GM18505 (cell line): Measurements from ENCODE around the gene PPDPF.

ENCODE experiments used
- ATAC-seq: cut with Tn5 transposase; IDR thresholded peaks from one replicate; pipeline ENCODE4 v1.9.1; 2021; ENCODE audit not compliant: unreplicated experiment
- POLR2A ChIP-seq: IDR thresholded peaks from 4 replicates; pipeline ENCODE4 v1.6.1; 2011; ENCODE audit warnings: borderline replicate concordance; ENCODE audit not compliant: insufficient read depth, insufficient read length; ENCODE audit errors: extremely low read depth

Gene PPDPF

GRCh38 chr20:63529861-63530787 lies 9.6 kb downstream of the PPDPF start:
- ATAC-seq: no peak

GRCh38 chr20:63530788-63531160 lies 10.2 kb downstream of the PPDPF start:
- no peak for TF ChIP-seq POLR2A

More at GRCh38 chr20:63529861-63530787, 9.6 kb downstream of the PPDPF start:
- no peak for TF ChIP-seq POLR2A

DNA sequence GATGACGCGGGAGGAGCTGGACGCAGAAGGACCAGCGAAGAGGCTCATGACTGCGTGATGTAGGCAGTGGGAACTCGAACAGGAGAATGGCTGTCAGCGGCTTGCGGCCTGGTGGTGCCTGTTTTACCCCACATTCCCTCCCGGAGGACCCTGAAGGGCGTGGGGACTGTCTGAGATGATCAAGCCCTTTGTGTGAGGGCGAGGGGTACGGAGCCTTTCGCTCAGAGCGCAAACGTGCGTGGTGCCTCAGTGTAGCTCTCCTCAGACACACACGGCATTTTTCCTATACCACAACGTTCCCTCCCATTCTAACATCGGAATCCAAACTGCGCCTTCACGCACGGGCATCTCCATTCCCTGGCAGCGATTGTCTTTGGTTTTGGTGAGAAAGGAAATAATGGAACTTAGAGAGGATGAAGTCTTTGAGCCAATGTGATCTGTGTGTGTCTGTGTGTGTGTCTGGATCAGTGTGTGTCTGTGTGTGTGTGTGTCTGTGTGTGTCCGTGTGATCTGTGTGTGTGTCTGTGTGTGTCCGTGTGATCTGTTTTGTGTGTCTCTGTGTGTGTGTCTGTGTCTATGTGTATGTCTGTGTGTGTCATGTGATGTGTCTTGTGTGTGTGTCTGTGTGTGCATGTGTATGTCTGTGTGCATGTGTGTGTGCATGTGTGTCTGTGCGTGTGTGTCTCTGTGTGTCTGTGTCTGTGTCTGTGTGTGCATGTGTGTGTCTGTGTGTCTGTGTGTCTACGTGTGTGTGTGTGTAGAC lies 11.3 kb downstream of the PPDPF start:
- no peak for ATAC-seq
- TF ChIP-seq POLR2A: no peak

More at GRCh38 chr20:63530788-63531160, 10.2 kb downstream of the PPDPF start:
- no peak for ATAC-seq

GRCh38 chr20:63532449-63532971 lies 11.9 kb downstream of the PPDPF start:
- ATAC-seq: no peak
- TF ChIP-seq POLR2A: no peak

- ATAC-seq: no peak
- TF ChIP-seq POLR2A: no peak
Measured at GRCh38 chr20:63533388-63533787, 12.8 kb downstream of the PPDPF start.

DNA sequence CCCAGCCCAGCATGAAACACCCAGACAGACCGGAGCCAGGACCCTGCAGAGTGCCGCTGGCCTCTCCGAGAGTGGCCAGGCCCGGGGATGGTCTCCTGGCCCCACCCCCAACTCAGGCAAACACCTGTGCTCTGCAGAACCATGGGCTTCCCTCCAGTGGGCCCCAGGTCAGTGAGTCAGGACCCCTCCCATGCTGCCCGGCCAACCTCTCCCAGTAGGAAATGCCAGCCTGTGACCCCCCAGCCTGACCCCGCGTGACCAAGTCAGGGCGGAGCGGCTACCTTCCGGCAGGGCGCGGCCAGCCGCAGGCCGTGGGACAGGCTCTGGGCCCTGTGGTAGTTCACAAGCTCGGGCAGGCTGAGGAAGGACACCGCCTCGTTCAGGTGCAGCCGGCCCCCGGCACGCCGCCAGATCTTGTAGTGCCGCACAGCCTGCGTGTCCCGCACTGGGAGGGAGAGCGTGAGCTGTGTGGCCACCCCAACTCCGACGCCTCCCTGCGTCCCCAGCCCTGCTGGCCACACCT lies 13.4 kb downstream of the PPDPF start:
- TF ChIP-seq POLR2A: no peak
- ATAC-seq: no peak

DNA sequence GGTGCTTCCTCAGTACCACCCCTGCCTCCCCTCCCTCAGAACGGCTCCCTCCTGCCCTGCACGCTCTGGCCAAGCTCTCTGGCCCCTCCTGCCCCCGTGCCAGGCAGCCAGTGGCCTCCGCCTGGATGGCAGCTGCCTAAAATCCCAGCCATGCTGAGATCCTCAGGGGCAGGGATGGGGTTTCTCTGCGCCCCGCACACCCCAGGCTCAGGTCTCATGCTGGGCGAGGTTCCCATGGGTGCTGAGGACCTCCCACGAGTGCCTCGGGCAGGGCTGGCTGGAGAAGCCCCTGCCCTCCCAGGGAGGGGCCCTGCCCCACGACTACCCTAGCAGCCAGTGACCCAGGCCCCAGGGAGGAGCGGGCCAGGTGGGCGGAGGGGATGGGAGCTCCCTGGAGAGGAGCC lies 13.9 kb downstream of the PPDPF start:
- no peak for TF ChIP-seq POLR2A
- ATAC-seq: no peak

DNA sequence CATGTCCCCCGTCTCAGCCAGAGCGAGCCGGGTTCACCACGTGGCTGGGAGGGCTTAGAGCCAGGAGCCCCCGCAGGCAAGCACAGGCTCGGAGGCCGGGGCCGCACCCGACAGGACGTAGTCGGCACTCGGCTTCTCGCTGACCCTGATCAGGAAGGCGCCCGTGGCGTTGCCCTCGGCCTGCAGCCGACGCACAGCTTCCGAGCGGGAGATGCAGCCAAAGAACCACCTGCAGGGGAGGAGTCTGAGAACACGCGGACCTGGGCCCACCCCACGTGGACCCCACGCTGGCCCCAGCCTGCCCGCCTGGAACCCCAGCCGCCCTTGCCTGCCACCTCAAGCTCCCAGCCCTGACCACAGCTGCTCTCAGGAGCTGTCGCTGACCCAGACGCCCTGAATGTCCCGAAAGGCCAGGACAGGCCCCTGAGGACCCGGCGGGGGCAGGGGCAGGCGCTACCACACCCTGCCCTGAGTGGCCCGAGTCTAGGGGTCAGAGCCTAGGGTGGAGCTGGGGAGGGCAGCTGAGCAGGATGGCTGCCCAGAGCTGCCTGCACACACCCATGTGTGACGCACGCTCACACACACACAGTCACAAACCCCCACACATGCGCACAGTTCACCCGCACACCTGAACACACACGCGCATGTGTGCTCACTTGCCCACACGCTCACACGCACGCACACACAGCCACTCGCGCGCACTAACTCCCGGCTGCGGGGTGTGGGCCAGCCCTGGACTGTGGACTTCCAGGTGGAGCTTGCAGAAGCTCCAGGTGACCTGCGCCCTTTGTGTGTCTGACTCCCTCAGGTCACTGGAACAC lies 14.5 kb downstream of the PPDPF start:
- no peak for TF ChIP-seq POLR2A
- no peak for ATAC-seq

DNA sequence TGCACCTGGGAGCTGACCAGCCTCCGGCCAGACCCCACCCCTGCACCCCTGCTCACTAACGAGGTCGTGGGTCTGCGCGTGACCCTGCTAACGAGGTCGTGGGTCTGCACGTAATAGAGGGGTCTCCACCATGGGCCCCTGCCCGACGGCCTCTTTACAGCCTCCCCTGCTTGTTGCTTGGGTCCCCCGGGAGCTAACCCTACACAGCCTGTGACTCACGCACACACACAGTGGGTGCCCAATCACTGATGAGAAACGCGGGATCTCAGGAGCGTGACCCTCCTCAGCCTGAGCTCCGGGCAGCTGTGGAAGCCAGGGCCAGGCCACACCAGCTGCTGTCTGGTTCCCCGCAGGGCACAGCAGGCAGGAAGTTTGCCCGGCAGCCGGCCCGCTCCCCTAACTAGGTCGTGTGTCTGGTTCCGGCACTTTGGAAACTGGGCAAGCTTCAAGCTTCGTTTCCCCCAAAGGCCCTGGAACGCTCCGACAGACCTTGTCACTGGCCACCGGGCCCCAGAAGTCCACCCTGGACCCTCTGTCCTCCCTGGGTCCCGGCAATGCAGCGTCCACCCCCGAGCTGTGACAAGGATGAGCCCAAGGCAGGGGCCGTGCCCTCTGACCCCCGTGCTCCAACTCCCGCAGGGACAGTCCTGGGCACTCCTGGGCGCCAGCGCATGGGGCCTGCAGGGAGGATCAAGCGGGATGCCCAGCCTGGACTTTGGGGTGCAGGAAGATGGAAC lies 15.8 kb downstream of the PPDPF start:
- TF ChIP-seq POLR2A: no peak
- ATAC-seq: no peak

- peak; percentile 11 for ATAC-seq
- no peak for TF ChIP-seq POLR2A
Measured at GRCh38 chr20:63536997-63537524, 16.5 kb downstream of the PPDPF start, which contains the start of gene PTK6. Gene PTK6, minus strand, starts transcription at chr20:63537376. Its CDS starts 62 bp downstream, at chr20:63537314.

GRCh38 chr20:63537525-63538203 lies 17.1 kb downstream of the PPDPF start:
- peak; percentile 78 for TF ChIP-seq POLR2A
- ATAC-seq: peak; percentile 80

- ATAC-seq: no peak
- TF ChIP-seq POLR2A: no peak
Measured at GRCh38 chr20:63538204-63539091, 17.9 kb downstream of the PPDPF start.
